HL-60 (cell line): ENCODE measurements around the gene AGA.

Experiments used
- DNase-seq, 2 experiments: peaks; one replicate each; pipeline ENCODE4 v3.0.0-alpha.2; 2010 to 2020; ENCODE audit warnings: low read depth in 1 of 2, low spot score in 1 of 2
- H3K27ac ChIP-seq: fragments of 250-450 bp; sonication (Bioruptor Pico); replicated peaks from 2 replicates; pipeline ENCODE4 v1.5.1; 2020; ENCODE audit warnings: mild to moderate bottlenecking, moderate library complexity
- H3K27me3 ChIP-seq: fragments of 250-450 bp; sonication (Bioruptor Pico); 2 replicates; pipeline ENCODE4 v1.5.1; 2021; ENCODE audit warnings: mild to moderate bottlenecking, moderate library complexity; ENCODE audit not compliant: insufficient read depth, poor library complexity, severe bottlenecking
- H3K4me3 ChIP-seq: replicated peaks from 2 replicates; pipeline ENCODE4 v1.5.1; 2011; ENCODE audit warnings: mild to moderate bottlenecking, control low read depth, low read length; ENCODE audit not compliant: insufficient read depth
- CTCF ChIP-seq: IDR thresholded peaks from one replicate; pipeline ENCODE4 v1.5.1; 2011; ENCODE audit warnings: low read length, control low read depth, inconsistent platforms; ENCODE audit not compliant: insufficient read depth
- GABPA ChIP-seq: IDR thresholded peaks from 2 replicates; pipeline ENCODE4 v1.6.1; 2012; ENCODE audit warnings: low read depth
- POLR2AphosphoS5 ChIP-seq: IDR thresholded peaks from 2 replicates; pipeline ENCODE4 v1.6.1; 2012; ENCODE audit warnings: low read depth
- REST ChIP-seq: IDR thresholded peaks from 2 replicates; pipeline ENCODE4 v1.6.1; 2012; ENCODE audit warnings: low read depth; ENCODE audit not compliant: insufficient replicate concordance
- SPI1 ChIP-seq: IDR thresholded peaks from 2 replicates; pipeline ENCODE4 v1.6.1; 2012; ENCODE audit warnings: low read depth, mild to moderate bottlenecking, borderline replicate concordance

Gene AGA

GRCh38 chr4:177401658-177402273 lies 40.5 kb downstream of the AGA start:
- TF ChIP-seq GABPA (no peak), REST (no peak), SPI1 (no peak), POLR2AphosphoS5 (no peak), CTCF (no peak)
- Histone ChIP-seq H3K4me3 (no peak overlapping the region), H3K27me3 (no peaks in the 10 kb centered on the region), H3K27ac (no peak overlapping the region)
- no peak for DNase-seq

- H3K27me3 ChIP-seq, result no peaks in the 10 kb centered on the region
- H3K27ac ChIP-seq, result no peak overlapping the region
- DNase-seq, result no peak
- no peak overlapping the region for H3K4me3 ChIP-seq
- TF ChIP-seq SPI1, result no peak
- TF ChIP-seq CTCF, result no peak
- TF ChIP-seq POLR2AphosphoS5, result no peak
- TF ChIP-seq REST, result no peak
- TF ChIP-seq GABPA, result no peak
Observed at GRCh38 chr4:177400030-177400429, 42.2 kb downstream of the AGA start.

GRCh38 chr4:177396352-177396751 lies 45.9 kb downstream of the AGA start:
- Histone ChIP-seq H3K27ac (no peak overlapping the region), H3K4me3 (no peak overlapping the region), H3K27me3 (no peaks in the 10 kb centered on the region)
- no peak for TF ChIP-seq REST
- TF ChIP-seq SPI1, result no peak
- no peak for TF ChIP-seq GABPA
- DNase-seq, result no peak
